ENCODE measurements around the gene SMIM23. TPM values are rescaled to one million over a fixed set of nuclear protein-coding genes. Genes with fewer than 3 reads are reported as not detected.

The SMIM23 gene
- total RNA-seq, 2 donors from 2014 or later = not detected

DNA sequence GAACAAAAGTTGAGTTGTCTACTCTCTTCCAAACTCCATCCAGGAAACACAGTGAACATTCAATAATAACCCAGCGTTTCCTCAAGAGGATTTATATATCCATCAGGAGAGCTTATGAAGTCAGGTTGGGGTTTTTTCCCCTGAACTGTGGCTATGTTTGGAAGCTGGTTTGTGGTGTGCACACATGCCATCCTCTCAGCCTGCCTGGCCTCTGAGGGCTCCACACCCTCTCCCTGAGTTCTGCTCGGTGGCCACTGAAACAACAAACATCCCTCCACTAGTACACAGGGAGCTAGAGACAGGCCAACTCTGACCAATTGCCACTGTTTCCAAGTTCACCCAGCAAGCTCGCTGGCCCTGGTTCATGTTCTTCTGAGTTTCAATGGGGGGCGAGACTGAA lies 35.7 kb downstream of the SMIM23 start:
- Histone ChIP-seq H3K4me1 (no peaks in the 10 kb centered on the region), H3K27me3 (no peaks in the 10 kb centered on the region), H3K9me3 (no peaks in the 10 kb centered on the region), H3K27ac (no peak overlapping the region), H3K36me3 (no peaks in the 10 kb centered on the region), H3K4me3 (no peak overlapping the region)
- no peak for DNase-seq (ENCODE audit: low spot score)
- TF ChIP-seq, protein P1, sequence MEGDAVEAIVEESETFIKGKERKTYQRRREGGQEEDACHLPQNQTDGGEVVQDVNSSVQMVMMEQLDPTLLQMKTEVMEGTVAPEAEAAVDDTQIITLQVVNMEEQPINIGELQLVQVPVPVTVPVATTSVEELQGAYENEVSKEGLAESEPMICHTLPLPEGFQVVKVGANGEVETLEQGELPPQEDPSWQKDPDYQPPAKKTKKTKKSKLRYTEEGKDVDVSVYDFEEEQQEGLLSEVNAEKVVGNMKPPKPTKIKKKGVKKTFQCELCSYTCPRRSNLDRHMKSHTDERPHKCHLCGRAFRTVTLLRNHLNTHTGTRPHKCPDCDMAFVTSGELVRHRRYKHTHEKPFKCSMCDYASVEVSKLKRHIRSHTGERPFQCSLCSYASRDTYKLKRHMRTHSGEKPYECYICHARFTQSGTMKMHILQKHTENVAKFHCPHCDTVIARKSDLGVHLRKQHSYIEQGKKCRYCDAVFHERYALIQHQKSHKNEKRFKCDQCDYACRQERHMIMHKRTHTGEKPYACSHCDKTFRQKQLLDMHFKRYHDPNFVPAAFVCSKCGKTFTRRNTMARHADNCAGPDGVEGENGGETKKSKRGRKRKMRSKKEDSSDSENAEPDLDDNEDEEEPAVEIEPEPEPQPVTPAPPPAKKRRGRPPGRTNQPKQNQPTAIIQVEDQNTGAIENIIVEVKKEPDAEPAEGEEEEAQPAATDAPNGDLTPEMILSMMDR (IDR thresholded peaks at IDR 0.05) = no peak

- no peak overlapping the region for H3K27ac ChIP-seq
- H3K36me3 ChIP-seq = no peaks in the 10 kb centered on the region
- H3K9me3 ChIP-seq = no peaks in the 10 kb centered on the region
- DNase-seq (ENCODE audit: low spot score) = no peak
- no peaks in the 10 kb centered on the region for H3K27me3 ChIP-seq
- no peak overlapping the region for H3K4me3 ChIP-seq
- no peaks in the 10 kb centered on the region for H3K4me1 ChIP-seq
- TF ChIP-seq, protein P1 (IDR thresholded peaks at IDR 0.05) = no peak
These were observed 37.7 kb downstream of the SMIM23 start for GRCh38 chr5:171823269-171823668.

DNA sequence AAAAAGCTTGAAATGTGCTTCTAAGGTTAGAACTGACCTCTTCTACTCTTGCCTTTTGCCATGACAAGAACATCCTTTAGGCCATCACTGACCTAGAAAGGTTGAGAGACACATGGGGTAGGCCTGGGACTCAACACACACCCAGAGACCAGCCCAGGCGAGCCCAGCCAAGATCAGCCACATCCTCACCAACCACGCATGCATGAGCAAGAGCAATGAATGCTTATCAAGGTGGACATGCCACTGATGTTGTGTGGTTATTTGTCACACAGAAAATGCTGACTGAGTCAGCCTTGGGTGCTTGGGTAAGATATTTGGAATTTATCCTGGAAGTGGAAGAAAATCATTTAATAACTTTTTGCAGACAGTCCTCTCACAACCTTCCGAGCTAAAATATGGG lies 39.4 kb downstream of the SMIM23 start:
- no peak for DNase-seq (ENCODE audit: low spot score)
- TF ChIP-seq, protein P1 (IDR thresholded peaks at IDR 0.05) = no peak
- H3K36me3 ChIP-seq = no peaks in the 10 kb centered on the region
- no peak overlapping the region for H3K27ac ChIP-seq
- no peak overlapping the region for H3K4me3 ChIP-seq
- H3K27me3 ChIP-seq = no peaks in the 10 kb centered on the region
- no peaks in the 10 kb centered on the region for H3K9me3 ChIP-seq
- H3K4me1 ChIP-seq = no peaks in the 10 kb centered on the region

- Histone ChIP-seq H3K4me1 (no peaks in the 10 kb centered on the region), H3K36me3 (no peaks in the 10 kb centered on the region), H3K27ac (no peak overlapping the region), H3K4me3 (no peak overlapping the region), H3K9me3 (no peaks in the 10 kb centered on the region), H3K27me3 (no peaks in the 10 kb centered on the region)
- TF ChIP-seq, protein P1 (IDR thresholded peaks at IDR 0.05) = no peak
- DNase-seq (ENCODE audit: low spot score) = no peak
These were observed 40.5 kb downstream of the SMIM23 start for GRCh38 chr5:171826132-171826531.

DNA sequence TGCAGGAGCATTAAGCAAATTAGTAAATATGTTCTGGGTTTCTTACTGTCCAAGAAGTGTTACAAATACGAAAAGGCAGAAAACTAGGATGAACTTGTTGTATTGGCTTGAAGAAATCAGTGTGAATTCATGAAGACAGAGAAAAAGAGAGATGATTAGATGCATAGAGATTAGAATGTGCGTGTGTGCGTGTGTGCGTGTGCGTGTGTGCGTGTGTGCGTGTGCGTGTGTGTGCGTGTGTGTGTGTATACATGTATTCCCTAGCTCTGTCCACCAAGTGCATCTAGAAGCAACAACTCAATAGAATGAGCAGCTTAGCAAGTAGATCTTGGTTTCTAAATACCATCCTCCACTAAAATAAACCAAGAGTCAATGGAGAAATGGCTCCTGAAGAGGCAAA lies 41.5 kb downstream of the SMIM23 start:
- no peak overlapping the region for H3K27ac ChIP-seq
- TF ChIP-seq, protein P1 (IDR thresholded peaks at IDR 0.05) = no peak

DNA sequence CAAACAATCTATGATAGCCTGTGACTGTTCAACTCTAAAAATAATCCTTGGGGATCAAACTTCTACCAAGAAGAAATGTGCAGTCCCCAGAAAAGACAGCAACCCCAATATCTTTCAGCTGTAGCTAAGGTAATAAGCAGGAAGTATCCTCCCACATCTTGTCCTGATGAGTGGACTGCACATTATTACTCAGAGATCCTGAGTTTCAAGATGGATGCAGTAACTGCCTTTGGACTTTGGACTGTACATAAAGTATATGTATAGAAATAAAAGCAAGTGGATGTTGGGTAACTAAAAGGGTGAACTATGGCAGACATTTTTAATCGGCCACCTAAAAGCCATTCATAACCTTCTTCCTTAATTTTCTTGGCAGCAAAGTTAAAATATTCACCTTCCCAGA lies 45.1 kb downstream of the SMIM23 start:
- H3K4me3 ChIP-seq = no peak overlapping the region
- no peaks in the 10 kb centered on the region for H3K27me3 ChIP-seq
- TF ChIP-seq, protein P1 (IDR thresholded peaks at IDR 0.05) = no peak
- no peaks in the 10 kb centered on the region for H3K4me1 ChIP-seq
- H3K27ac ChIP-seq = no peak overlapping the region
- H3K36me3 ChIP-seq = no peaks in the 10 kb centered on the region
- DNase-seq (ENCODE audit: low spot score) = no peak
- peaks cover 0 to 10% of the 10 kb centered on the region in 2 donors for H3K9me3 ChIP-seq

More for the DNA sequence above, 41.5 kb downstream of the SMIM23 start:
- no peak for DNase-seq (ENCODE audit: low spot score)
- H3K9me3 ChIP-seq = no peaks in the 10 kb centered on the region
- H3K4me1 ChIP-seq = no peaks in the 10 kb centered on the region
- no peaks in the 10 kb centered on the region for H3K27me3 ChIP-seq
- no peaks in the 10 kb centered on the region for H3K36me3 ChIP-seq
- H3K4me3 ChIP-seq = no peak overlapping the region
